Spleen (tissue), 7 donors: Measurements from ENCODE around the gene DEUP1.

Experiments
- POLR2A ChIP-seq, 3 donors: fragments of 450-650 bp; IDR thresholded peaks; one replicate each; pipeline ENCODE4 v1.5.1; 2017; ENCODE audit warnings: antibody characterized with exemption in 3 of 3, mild to moderate bottlenecking in 1 of 3
- POLR2AphosphoS5 ChIP-seq, 3 donors: sonication (generic); formaldehyde crosslinking; IDR thresholded peaks; one replicate each; pipeline ENCODE4 v1.5.1; 2017; ENCODE audit warnings: antibody characterized with exemption in 3 of 3
- TF ChIP-seq, protein P1 (sequence below), 11 experiments: fragments of 200-600 bp in 7 of 11; fragments of 450-650 bp in 4 of 11; sonication (generic) in 4 of 11; IDR thresholded peaks in 8 of 11; conservative IDR thresholded peaks in 3 of 11; 1 replicate in 7 of 11; 2 replicates in 4 of 11; pipeline versions ENCODE4 v1.4.0 to v1.8.0; 2016 to 2021; ENCODE audit warnings: antibody characterized with exemption in 11 of 11, inconsistent platforms in 4 of 11, mild to moderate bottlenecking in 1 of 11
- donor health status: DM: no; HTN: no; CAD: no; lungs with moderate emphysema.
- donor health status: DM: no; HTN: no; CAD: no.
- donor health status: DM: no; HTN: no; CAD: no.

DNA sequence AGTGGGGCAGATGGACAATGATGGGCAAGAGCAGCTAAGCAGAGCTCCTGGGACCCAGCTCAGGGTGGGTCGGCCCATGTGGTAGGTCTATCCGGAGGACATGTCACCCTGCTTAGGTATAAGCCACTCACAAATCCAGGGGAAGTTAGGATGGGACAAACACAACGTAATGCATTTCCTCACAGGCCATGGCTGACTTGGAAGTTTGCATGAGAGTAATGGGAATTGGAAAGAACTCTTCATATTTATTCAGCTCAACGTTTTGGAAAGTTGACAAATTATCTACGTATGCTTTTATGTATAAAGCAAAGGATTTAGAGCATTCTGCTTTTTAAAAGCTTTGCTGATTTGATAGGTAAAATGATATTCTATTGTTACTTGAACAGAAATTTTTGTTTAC, 137.7 kb downstream of the DEUP1 start:
- no peak for TF ChIP-seq POLR2A (IDR thresholded peaks at IDR 0.05)
- TF ChIP-seq, protein P1, sequence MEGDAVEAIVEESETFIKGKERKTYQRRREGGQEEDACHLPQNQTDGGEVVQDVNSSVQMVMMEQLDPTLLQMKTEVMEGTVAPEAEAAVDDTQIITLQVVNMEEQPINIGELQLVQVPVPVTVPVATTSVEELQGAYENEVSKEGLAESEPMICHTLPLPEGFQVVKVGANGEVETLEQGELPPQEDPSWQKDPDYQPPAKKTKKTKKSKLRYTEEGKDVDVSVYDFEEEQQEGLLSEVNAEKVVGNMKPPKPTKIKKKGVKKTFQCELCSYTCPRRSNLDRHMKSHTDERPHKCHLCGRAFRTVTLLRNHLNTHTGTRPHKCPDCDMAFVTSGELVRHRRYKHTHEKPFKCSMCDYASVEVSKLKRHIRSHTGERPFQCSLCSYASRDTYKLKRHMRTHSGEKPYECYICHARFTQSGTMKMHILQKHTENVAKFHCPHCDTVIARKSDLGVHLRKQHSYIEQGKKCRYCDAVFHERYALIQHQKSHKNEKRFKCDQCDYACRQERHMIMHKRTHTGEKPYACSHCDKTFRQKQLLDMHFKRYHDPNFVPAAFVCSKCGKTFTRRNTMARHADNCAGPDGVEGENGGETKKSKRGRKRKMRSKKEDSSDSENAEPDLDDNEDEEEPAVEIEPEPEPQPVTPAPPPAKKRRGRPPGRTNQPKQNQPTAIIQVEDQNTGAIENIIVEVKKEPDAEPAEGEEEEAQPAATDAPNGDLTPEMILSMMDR (IDR thresholded peaks at IDR 0.05 in 8 of 11, conservative IDR thresholded peaks at IDR 0.05 in 3 of 11), result no peak
- TF ChIP-seq POLR2AphosphoS5 (IDR thresholded peaks at IDR 0.05), result no peak
